COLO668 (cell line): ENCODE measurements around the gene DCP2.
"Not testable (repeated sequence)": the region's sequence is repeated elsewhere in the genome, so short reads cannot be mapped to it uniquely, and the experiment has no call there.

Experiments used
- DNase-seq: peaks from one replicate; lab custom pipeline; 2025; ENCODE audit not compliant: unreplicated experiment; lab: John Stamatoyannopoulos, UW

DCP2 gene

GRCh38 chr5:112976432-112977309 lies at the start of gene DCP2:
Gene DCP2 (plus strand): TSS chr5:112976798. CDS start chr5:112976934, 136 bp downstream.
- peak; percentile 80 for DNase-seq

GRCh38 chr5:112929336-112930081 lies 47.1 kb upstream of the DCP2 start:
- no peak for DNase-seq

- no peak for DNase-seq
These were observed 46.6 kb upstream of the DCP2 start for GRCh38 chr5:112930082-112930344.

- DNase-seq = no peak
These were observed 45.1 kb upstream of the DCP2 start for GRCh38 chr5:112931473-112931872.

- DNase-seq = no peak
These were observed 43.5 kb upstream of the DCP2 start for GRCh38 chr5:112933105-112933504.

- no peak for DNase-seq
These were observed 42.8 kb upstream of the DCP2 start for GRCh38 chr5:112933651-112934365.

- DNase-seq = no peak
These were observed 42.3 kb upstream of the DCP2 start for GRCh38 chr5:112934366-112934663.

- DNase-seq = no peak
These were observed 40.9 kb upstream of the DCP2 start for GRCh38 chr5:112935675-112936074.

GRCh38 chr5:112938286-112938685 lies 38.3 kb upstream of the DCP2 start:
- no peak for DNase-seq

GRCh38 chr5:112940670-112941069 lies 35.9 kb upstream of the DCP2 start:
- no peak for DNase-seq

- no peak for DNase-seq
These were observed 28.1 kb upstream of the DCP2 start for GRCh38 chr5:112948458-112948857.

- DNase-seq = no peak
These were observed 25.4 kb upstream of the DCP2 start for GRCh38 chr5:112951124-112951702.

- no peak for DNase-seq
These were observed 20.0 kb upstream of the DCP2 start for GRCh38 chr5:112956606-112957005.

- no peak for DNase-seq
These were observed 19.4 kb upstream of the DCP2 start for GRCh38 chr5:112957036-112957808.

- DNase-seq = peak; percentile 1
These were observed 18.2 kb upstream of the DCP2 start for GRCh38 chr5:112958093-112959088.

- DNase-seq = not testable (repeated sequence)
These were observed 16.7 kb upstream of the DCP2 start for GRCh38 chr5:112959872-112960271.

GRCh38 chr5:112960315-112960714 lies 16.3 kb upstream of the DCP2 start:
- DNase-seq = no peak

- no peak for DNase-seq
These were observed 15.6 kb upstream of the DCP2 start for GRCh38 chr5:112960863-112961504.

- DNase-seq = not testable (repeated sequence)
These were observed 13.2 kb upstream of the DCP2 start for GRCh38 chr5:112963374-112963733.
